ENCODE measurements around the gene PHYH. TPM values are rescaled to one million over a fixed set of nuclear protein-coding genes. Genes with fewer than 3 reads are reported as not detected.
"Not testable (repeated sequence)": the region's sequence is repeated elsewhere in the genome, so short reads cannot be mapped to it uniquely, and the experiment has no call there.

The PHYH gene
- total RNA-seq, 2 experiments from 2014 or later, result 14.9 to 15.4 TPM

- DNase-seq, result no peak
- Mint-ChIP-seq H3K4me1 (ENCODE audit: low read depth) (peaks cover 3% of the 10 kb centered on the region), H3K27ac (no peak overlapping the region), H3K36me3 (no peaks in the 10 kb centered on the region), H3K9me3 (peaks cover 3% of the 10 kb centered on the region), H3K4me3 (no peak overlapping the region), H3K27me3 (peaks cover 5% of the 10 kb centered on the region)
- intact Hi-C loops (cut with micrococcal nuclease), result no loop called here
- ChIA-PET CTCF (no interaction called here), POLR2A (no interaction called here)
Measured at GRCh38 chr10:13257621-13258140, 42.2 kb downstream of the PHYH start.

GRCh38 chr10:13256627-13257026 is 43.2 kb downstream of the PHYH start:
- Mint-ChIP-seq H3K4me3 (no peak overlapping the region), H3K4me1 (ENCODE audit: low read depth) (peaks cover 3% of the 10 kb centered on the region), H3K27ac (no peak overlapping the region), H3K9me3 (peaks cover 3% of the 10 kb centered on the region), H3K36me3 (no peaks in the 10 kb centered on the region), H3K27me3 (peaks cover 2% of the 10 kb centered on the region)
- CTCF ChIA-PET, result no interaction called here
- no peak for DNase-seq
- intact Hi-C loops (cut with micrococcal nuclease), result no loop called here
- POLR2A ChIA-PET, result no interaction called here

GRCh38 chr10:13253726-13254125 is 46.1 kb downstream of the PHYH start:
- H3K9me3 Mint-ChIP-seq, result peaks cover 3% of the 10 kb centered on the region
- CTCF ChIA-PET, result no interaction called here

GRCh38 chr10:13247784-13248183 is 52.1 kb downstream of the PHYH start:
- no peaks in the 10 kb centered on the region for H3K36me3 Mint-ChIP-seq
- no peak overlapping the region for H3K4me3 Mint-ChIP-seq
- no peak for DNase-seq
- H3K9me3 Mint-ChIP-seq, result no peaks in the 10 kb centered on the region
- ChIA-PET CTCF (no interaction called here), POLR2A (no interaction called here)
- no peaks in the 10 kb centered on the region for H3K27me3 Mint-ChIP-seq
- intact Hi-C loops (cut with micrococcal nuclease), result no loop called here
- no peak overlapping the region for H3K27ac Mint-ChIP-seq
- no peaks in the 10 kb centered on the region for H3K4me1 Mint-ChIP-seq (ENCODE audit: low read depth)

More at GRCh38 chr10:13253726-13254125, 46.1 kb downstream of the PHYH start:
- Mint-ChIP-seq H3K36me3 (no peaks in the 10 kb centered on the region), H3K4me3 (no peak overlapping the region), H3K27me3 (peaks cover 2% of the 10 kb centered on the region), H3K4me1 (ENCODE audit: low read depth) (peaks cover 3% of the 10 kb centered on the region), H3K27ac (no peak overlapping the region)
- intact Hi-C loops (cut with micrococcal nuclease), result no loop called here
- DNase-seq, result no peak
- POLR2A ChIA-PET, result no interaction called here

GRCh38 chr10:13247246-13247645 is 52.6 kb downstream of the PHYH start:
- no peak overlapping the region for H3K4me3 Mint-ChIP-seq
- POLR2A ChIA-PET, result no interaction called here

GRCh38 chr10:13242260-13242659 is 57.6 kb downstream of the PHYH start:
- H3K36me3 Mint-ChIP-seq; intact Hi-C loops (cut with micrococcal nuclease); CTCF ChIA-PET; H3K4me3 Mint-ChIP-seq; POLR2A ChIA-PET; H3K27ac Mint-ChIP-seq; H3K9me3 Mint-ChIP-seq; DNase-seq; H3K27me3 Mint-ChIP-seq; H3K4me1 Mint-ChIP-seq (ENCODE audit: low read depth): not testable (repeated sequence)

More at GRCh38 chr10:13247246-13247645, 52.6 kb downstream of the PHYH start:
- intact Hi-C loops (cut with micrococcal nuclease), result no loop called here
- no peak for DNase-seq
- CTCF ChIA-PET, result no interaction called here
- no peaks in the 10 kb centered on the region for H3K36me3 Mint-ChIP-seq
- no peak overlapping the region for H3K27ac Mint-ChIP-seq
- no peaks in the 10 kb centered on the region for H3K4me1 Mint-ChIP-seq (ENCODE audit: low read depth)
- no peaks in the 10 kb centered on the region for H3K27me3 Mint-ChIP-seq
- no peaks in the 10 kb centered on the region for H3K9me3 Mint-ChIP-seq

- H3K4me3 Mint-ChIP-seq, result no peak overlapping the region
- ChIA-PET CTCF (no interaction called here), POLR2A (no interaction called here)
- no peaks in the 10 kb centered on the region for H3K9me3 Mint-ChIP-seq
- no peak overlapping the region for H3K27ac Mint-ChIP-seq
- intact Hi-C loops (cut with micrococcal nuclease), result no loop called here
- no peaks in the 10 kb centered on the region for H3K27me3 Mint-ChIP-seq
- no peaks in the 10 kb centered on the region for H3K4me1 Mint-ChIP-seq (ENCODE audit: low read depth)
- no peak for DNase-seq
- no peaks in the 10 kb centered on the region for H3K36me3 Mint-ChIP-seq
Measured at GRCh38 chr10:13241613-13242012, 58.3 kb downstream of the PHYH start.

- Mint-ChIP-seq H3K27me3 (no peaks in the 10 kb centered on the region), H3K27ac (no peak overlapping the region), H3K4me1 (ENCODE audit: low read depth) (no peaks in the 10 kb centered on the region), H3K4me3 (no peak overlapping the region), H3K9me3 (no peaks in the 10 kb centered on the region), H3K36me3 (no peaks in the 10 kb centered on the region)
- POLR2A ChIA-PET, result no interaction called here
- intact Hi-C loops (cut with micrococcal nuclease), result no loop called here
- no peak for DNase-seq
- CTCF ChIA-PET, result no interaction called here
Measured at GRCh38 chr10:13239923-13240322, 59.9 kb downstream of the PHYH start.

- H3K9me3 Mint-ChIP-seq, result no peaks in the 10 kb centered on the region
- no peak overlapping the region for H3K27ac Mint-ChIP-seq
- ChIA-PET CTCF (no interaction called here), POLR2A (no interaction called here)
- no peaks in the 10 kb centered on the region for H3K4me1 Mint-ChIP-seq (ENCODE audit: low read depth)
- DNase-seq, result no peak
- intact Hi-C loops (cut with micrococcal nuclease), result no loop called here
- H3K4me3 Mint-ChIP-seq, result no peak overlapping the region
- H3K27me3 Mint-ChIP-seq, result no peaks in the 10 kb centered on the region
- H3K36me3 Mint-ChIP-seq, result no peaks in the 10 kb centered on the region
Measured at GRCh38 chr10:13238271-13239077, 61.4 kb downstream of the PHYH start.

- H3K27me3 Mint-ChIP-seq, result no peaks in the 10 kb centered on the region
- CTCF ChIA-PET, result no interaction called here
- H3K4me1 Mint-ChIP-seq (ENCODE audit: low read depth), result no peaks in the 10 kb centered on the region
- H3K4me3 Mint-ChIP-seq, result no peak overlapping the region
- no peak overlapping the region for H3K27ac Mint-ChIP-seq
- no peak for DNase-seq
- H3K36me3 Mint-ChIP-seq, result no peaks in the 10 kb centered on the region
- POLR2A ChIA-PET, result no interaction called here
- no peaks in the 10 kb centered on the region for H3K9me3 Mint-ChIP-seq
- intact Hi-C loops (cut with micrococcal nuclease), result no loop called here
Measured at GRCh38 chr10:13236638-13237037, 63.2 kb downstream of the PHYH start.

- H3K9me3 Mint-ChIP-seq; CTCF ChIA-PET; H3K36me3 Mint-ChIP-seq; H3K27ac Mint-ChIP-seq; intact Hi-C loops (cut with micrococcal nuclease); H3K27me3 Mint-ChIP-seq; DNase-seq; H3K4me1 Mint-ChIP-seq (ENCODE audit: low read depth); POLR2A ChIA-PET; H3K4me3 Mint-ChIP-seq: not testable (repeated sequence)
Measured at GRCh38 chr10:13234736-13235135, 65.1 kb downstream of the PHYH start.

- ChIA-PET POLR2A (interaction anchor here (0.6 kb wide), 1 partner anchor 124 kb away, joined by 3 read pairs; no protein-coding TSS in a partner anchor), CTCF (no interaction called here)
- no peaks in the 10 kb centered on the region for H3K4me1 Mint-ChIP-seq (ENCODE audit: low read depth)
- no peaks in the 10 kb centered on the region for H3K9me3 Mint-ChIP-seq
- DNase-seq, result no peak
- intact Hi-C loops (cut with micrococcal nuclease), result no loop called here
- H3K36me3 Mint-ChIP-seq, result no peaks in the 10 kb centered on the region
- no peak within 1 kb of the TSS for H3K4me3 Mint-ChIP-seq
- no peak within 1 kb of the TSS for H3K27ac Mint-ChIP-seq
- no peaks in the 10 kb centered on the region for H3K27me3 Mint-ChIP-seq
Measured at GRCh38 chr10:13234172-13234571, 65.7 kb downstream of the PHYH start, which contains the start of gene UCMA. UCMA (minus strand) TSS chr10:13234374; CDS start chr10:13234258, 116 bp downstream.

GRCh38 chr10:13233358-13233757 is 66.5 kb downstream of the PHYH start:
- no peaks in the 10 kb centered on the region for H3K36me3 Mint-ChIP-seq

More at GRCh38 chr10:13233358-13233757, 66.5 kb downstream of the PHYH start:
- Mint-ChIP-seq H3K27ac (no peak overlapping the region), H3K9me3 (no peaks in the 10 kb centered on the region), H3K4me1 (ENCODE audit: low read depth) (no peaks in the 10 kb centered on the region), H3K27me3 (no peaks in the 10 kb centered on the region), H3K4me3 (no peak overlapping the region)
- intact Hi-C loops (cut with micrococcal nuclease), result no loop called here
- ChIA-PET POLR2A (no interaction called here), CTCF (no interaction called here)
- DNase-seq, result no peak

Measured in activated CD4-positive, alpha-beta memory T cell treated with anti-CD3 and anti-CD28 coated beads for 36 hours (primary cell).